ENCODE measurements around the gene CLSTN2.
A peak's percentile ranks its signal among the peaks of the same experiment; 100 is the strongest.

The CLSTN2 gene

GRCh38 chr3:139944256-139944910, 9.4 kb downstream of the CLSTN2 start:
- DNase-seq: no peak

- DNase-seq: no peak
Observed at GRCh38 chr3:139945386-139945785, 10.4 kb downstream of the CLSTN2 start.

- DNase-seq: no peak
Observed at GRCh38 chr3:139945942-139946341, 11.0 kb downstream of the CLSTN2 start.

- no peak for DNase-seq
Observed at GRCh38 chr3:139948467-139948866, 13.5 kb downstream of the CLSTN2 start.

- no peak for DNase-seq
Observed at GRCh38 chr3:139948898-139949297, 13.9 kb downstream of the CLSTN2 start.

GRCh38 chr3:139953131-139953910, 18.3 kb downstream of the CLSTN2 start:
- no peak for DNase-seq

- no peak for DNase-seq
Observed at GRCh38 chr3:139954146-139954860, 19.3 kb downstream of the CLSTN2 start.

- peak; percentile 38 for DNase-seq
Observed at GRCh38 chr3:139957844-139958243, 22.9 kb downstream of the CLSTN2 start.

GRCh38 chr3:139969386-139969785, 34.4 kb downstream of the CLSTN2 start:
- DNase-seq: no peak

- DNase-seq: no peak
Observed at GRCh38 chr3:139970526-139970925, 35.5 kb downstream of the CLSTN2 start.

- DNase-seq: no peak
Observed at GRCh38 chr3:139974809-139975425, 39.9 kb downstream of the CLSTN2 start.

- DNase-seq: no peak
Observed at GRCh38 chr3:139975594-139976365, 40.8 kb downstream of the CLSTN2 start.

- no peak for DNase-seq
Observed at GRCh38 chr3:139978966-139979365, 44.0 kb downstream of the CLSTN2 start.

- no peak for DNase-seq
Observed at GRCh38 chr3:139979991-139980390, 45.0 kb downstream of the CLSTN2 start.

- no peak for DNase-seq
Observed at GRCh38 chr3:139982404-139982803, 47.4 kb downstream of the CLSTN2 start.

GRCh38 chr3:139985576-139985975, 50.6 kb downstream of the CLSTN2 start:
- no peak for DNase-seq

- no peak for DNase-seq
Observed at GRCh38 chr3:139987908-139988307, 52.9 kb downstream of the CLSTN2 start.

GRCh38 chr3:139988472-139989156, 53.6 kb downstream of the CLSTN2 start:
- no peak for DNase-seq

- no peak for DNase-seq
Observed at GRCh38 chr3:139994891-139995290, 59.9 kb downstream of the CLSTN2 start.

GRCh38 chr3:140004271-140004670, 69.3 kb downstream of the CLSTN2 start:
- DNase-seq: no peak

- no peak for DNase-seq
Observed at GRCh38 chr3:140006331-140006730, 71.3 kb downstream of the CLSTN2 start.

GRCh38 chr3:140007081-140007480, 72.1 kb downstream of the CLSTN2 start:
- no peak for DNase-seq
